MV-4-11 (cell line): ENCODE measurements around the gene PEAK3.
"Not testable (repeated sequence)": the region's sequence is repeated elsewhere in the genome, so short reads cannot be mapped to it uniquely, and the experiment has no call there.

Source experiments
- DNase-seq: peaks from one replicate; lab custom pipeline; 2025; lab: John Stamatoyannopoulos, UW

PEAK3 gene

DNA sequence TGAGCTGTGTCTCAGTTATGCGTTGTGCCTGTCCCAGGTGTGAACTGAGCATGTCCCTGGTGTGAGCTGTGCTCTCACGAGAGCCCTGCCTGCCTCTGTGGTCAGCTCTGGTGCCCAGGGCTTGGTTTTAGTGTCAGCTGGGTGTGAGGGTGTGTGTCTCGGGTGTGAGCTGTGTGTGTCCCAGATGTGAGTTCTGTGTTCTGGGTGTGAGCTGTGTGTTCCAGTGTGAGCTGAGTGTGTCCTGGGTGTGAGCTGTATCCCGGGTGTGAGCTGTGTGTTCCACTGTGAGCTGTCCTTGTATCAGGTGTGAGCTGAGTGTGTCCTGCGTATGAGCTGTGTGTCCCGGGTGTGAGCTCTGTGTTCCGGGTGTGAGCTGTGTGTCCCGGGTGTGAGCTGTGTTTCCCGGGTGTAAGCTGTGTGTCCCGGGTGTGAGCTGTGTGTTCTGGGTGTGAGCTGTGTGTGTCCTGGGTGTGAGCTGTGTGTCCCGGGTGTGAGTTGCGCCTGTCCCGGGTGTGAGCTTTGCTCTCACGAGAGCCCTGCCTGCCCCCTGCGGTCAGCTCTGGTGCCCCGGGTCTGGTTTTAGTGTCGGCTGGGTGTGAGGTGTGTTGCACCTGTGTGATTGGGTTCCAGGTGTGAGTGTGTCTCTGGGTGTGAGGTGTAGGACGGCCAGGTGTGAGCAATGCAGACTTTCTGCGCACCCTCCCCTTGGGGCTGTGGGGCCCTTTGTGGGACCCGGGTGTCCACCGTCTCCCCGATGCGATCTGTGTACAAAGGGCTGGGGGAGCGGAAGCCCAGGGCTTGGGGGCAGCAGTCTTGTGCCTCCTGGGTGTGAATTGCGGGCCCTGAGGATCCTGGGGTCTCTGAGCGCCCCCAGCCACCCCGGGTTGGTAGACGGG lies 7.1 kb upstream of the PEAK3 start:
- no peak for DNase-seq

DNA sequence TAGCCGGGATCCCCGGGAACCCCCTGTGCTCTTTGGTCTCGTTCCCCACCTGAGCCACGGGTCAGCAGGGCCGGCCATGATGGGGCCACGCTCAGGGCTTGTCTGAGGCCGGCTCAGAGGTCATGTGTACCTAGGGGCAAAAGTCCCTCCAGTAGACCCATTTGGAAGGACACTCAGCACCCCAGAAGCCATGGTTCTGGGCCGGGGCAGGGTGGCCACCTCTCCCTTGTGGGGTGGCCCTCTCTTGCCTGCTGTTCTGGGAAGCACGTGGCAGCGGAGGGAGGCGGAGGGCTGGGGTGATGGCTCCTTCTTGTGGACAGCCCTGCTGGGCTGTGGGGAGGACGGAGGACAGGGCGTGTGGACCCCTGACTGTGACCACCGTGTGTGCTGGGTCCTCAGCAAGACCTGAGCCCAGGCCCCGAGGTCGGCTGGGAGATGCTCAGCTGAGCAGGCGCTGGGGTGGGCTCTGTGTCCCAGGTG lies 6.4 kb upstream of the PEAK3 start:
- no peak for DNase-seq

DNA sequence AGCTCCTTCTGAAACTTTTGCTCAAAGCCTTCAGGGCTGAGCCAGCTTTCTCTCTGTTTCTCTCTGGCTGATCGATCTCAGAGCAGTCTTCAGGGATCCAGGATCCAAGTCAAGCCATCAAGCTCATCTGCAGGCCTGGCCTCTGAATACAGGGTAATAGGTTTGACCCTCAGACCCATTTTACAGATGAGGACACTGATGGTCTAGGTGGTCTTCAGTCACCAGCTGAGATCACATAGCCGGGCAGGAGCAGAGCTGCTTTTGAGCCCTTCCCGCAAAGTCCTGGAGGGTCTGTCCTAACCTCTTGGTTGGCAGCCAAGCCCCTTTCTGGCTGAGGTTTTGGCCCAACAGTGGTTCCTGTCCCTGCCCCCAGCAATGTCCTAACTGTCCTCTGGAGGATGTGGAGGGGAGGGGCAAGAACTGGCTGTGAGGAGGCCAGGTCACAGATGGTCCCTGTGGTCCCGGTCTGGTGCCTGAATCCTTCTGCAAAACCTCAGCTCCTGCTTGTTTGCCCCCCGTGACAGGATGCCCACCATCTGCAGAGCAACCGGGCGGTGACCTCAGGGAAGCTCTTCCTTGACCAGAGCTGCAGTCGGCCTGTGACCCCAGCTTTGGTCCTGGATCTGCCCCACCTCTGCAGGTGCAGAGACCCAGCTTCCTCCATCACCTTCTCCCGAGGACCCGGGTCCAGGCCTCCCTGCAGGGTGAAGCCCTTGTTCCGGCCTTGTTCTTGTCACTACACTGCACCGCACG lies 5.8 kb upstream of the PEAK3 start:
- DNase-seq, result no peak

DNA sequence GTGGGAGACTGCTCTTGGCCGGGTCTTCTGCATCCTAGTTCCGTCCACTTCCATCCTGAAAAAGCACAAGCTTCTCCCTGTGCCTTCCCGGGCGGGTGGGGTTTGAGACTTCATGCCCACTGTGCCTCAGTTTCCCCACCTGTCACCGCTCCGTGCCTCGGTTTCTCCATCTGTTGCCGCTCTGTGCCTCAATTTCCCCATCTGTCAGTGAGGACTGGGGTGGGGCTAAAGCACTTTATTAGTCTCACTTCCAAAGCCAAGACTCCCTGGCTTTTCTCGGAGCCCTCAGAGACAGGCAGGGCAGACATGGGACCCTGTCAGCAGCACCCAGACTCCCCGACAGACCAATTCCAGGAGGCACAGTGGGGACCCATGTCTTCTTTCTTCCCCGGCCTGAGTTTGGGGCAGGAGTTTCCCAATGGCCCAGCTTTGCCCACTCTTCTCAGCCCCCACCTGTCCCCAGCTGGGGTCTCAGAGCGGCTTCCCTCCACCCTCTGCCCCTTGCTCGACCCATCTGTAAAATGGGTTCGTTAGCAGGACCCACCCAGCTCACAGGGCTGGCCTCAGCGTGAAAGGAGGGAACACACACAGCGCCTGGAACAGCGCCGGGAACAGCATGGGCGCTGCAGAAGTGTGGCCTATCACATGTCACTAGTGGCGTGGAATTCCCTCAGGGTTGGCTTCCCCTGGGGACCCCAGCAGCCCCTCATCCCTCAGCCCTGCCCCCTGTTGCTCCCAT lies 4.6 kb upstream of the PEAK3 start:
- no peak for DNase-seq

DNA sequence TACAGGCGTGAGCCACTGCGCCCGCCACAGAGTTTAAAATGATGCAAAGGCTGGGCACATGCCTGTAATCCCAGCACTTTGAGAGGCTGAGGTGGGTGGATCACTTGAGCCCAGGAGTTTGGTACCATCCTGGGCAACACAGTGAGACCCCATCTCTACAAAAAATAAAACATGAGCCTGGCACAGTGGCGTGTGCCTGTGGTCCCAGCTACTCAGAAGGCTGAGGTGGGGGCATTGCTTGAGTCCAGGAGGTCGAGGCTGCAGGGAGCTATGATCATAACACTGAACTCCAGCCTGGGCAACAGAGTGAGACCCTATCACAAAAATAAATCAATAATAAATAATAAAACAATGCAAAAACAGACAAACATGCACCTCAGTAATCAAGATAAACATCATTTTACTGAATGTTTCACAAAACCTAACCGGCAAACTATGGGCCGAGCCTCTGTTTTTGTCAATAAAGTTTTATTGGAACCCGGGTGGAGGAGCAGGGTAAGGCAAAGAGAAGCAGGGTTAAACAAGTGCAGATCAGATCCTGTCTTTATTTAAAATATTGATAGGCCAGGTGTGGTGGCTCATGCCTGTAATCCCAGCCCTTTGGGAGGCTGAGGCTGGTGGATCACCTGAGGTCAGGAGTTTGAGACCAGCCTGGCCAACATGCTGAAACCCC lies 2.0 kb upstream of the PEAK3 start:
- DNase-seq, result no peak

DNA sequence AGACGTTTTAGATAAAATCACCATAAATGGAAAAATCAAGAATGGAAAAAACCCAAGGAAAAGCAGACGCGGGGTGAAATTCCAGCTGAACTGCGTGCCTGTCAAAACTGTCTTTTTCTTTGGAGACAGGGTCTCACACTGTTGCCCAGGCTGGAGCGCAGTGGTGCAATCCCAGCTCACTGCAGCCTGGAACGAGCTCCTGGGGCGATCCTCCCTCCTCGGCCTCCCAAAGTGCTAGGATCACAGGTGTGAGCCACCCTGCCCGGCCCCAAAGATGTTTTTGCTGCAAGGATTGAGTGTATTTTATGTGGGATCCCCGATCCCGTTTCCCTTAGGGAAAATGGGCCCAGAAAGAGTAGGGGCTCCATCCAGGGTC lies 875 bp upstream of the PEAK3 start:
- DNase-seq, result no peak

DNA sequence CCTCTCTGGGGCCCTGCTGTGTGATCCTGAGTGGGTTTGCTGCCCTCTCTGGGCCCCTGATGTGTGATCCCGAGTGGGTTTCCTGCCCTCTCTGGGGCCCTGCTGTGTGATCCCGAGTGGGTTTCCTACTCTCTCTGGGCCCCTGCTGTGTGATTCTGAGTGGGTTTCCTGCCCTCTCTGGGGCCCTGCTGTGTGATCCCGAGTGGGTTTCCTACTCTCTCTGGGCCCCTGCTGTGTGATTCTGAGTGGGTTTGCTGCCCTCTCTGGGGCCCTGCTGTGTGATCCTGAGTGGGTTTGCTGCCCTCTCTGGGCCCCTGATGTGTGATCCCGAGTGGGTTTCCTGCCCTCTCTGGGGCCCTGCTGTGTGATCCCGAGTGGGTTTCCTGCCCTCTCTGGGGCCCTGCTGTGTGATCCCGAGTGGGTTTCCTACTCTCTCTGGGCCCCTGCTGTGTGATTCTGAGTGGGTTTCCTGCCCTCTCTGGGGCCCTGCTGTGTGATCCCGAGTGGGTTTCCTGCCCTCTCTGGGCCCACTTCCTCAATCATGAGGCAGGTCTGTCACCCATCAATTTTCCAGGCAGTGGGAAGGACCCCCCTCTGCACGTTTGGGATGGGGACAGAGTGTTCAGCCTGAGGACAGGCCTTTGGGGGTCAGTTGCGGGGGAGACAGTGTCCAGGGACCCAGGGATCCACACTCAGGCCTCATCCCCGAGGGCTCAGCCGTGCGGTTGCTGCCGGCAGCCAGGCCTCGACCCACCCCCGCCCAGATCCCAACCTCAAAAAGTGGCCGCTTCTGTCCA lies 512 bp downstream of the PEAK3 start:
- DNase-seq, result not testable (repeated sequence)

DNA sequence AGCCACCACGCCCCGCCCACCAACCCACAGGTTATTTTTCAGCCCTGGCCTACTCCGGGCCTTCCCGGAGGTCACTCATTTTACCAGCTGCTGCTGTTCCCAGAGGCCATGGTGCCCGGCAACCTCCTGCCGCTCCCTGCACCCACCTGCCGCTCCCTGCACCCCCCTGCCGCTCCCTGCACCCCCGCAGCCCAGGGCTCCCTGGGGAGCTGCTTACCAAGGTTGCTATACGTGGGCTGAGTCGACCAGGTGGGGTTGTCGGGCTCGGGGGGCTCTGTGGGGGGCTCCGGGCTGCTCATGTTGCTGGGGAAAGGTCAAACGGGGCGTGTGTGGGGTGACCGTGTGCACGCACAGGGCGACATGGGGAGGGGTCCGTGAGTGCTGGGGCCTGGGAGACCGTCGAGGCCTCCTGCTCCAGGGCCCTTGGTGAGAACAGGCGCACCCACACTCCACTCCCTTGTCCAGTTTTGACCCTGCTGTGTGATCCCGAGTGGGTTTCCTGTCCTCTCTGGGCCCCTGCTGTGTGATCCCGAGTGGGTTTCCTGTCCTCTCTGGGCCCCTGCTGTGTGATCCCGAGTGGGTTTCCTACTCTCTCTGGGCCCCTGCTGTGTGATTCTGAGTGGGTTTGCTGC lies 1.2 kb downstream of the PEAK3 start:
- no peak for DNase-seq

DNA sequence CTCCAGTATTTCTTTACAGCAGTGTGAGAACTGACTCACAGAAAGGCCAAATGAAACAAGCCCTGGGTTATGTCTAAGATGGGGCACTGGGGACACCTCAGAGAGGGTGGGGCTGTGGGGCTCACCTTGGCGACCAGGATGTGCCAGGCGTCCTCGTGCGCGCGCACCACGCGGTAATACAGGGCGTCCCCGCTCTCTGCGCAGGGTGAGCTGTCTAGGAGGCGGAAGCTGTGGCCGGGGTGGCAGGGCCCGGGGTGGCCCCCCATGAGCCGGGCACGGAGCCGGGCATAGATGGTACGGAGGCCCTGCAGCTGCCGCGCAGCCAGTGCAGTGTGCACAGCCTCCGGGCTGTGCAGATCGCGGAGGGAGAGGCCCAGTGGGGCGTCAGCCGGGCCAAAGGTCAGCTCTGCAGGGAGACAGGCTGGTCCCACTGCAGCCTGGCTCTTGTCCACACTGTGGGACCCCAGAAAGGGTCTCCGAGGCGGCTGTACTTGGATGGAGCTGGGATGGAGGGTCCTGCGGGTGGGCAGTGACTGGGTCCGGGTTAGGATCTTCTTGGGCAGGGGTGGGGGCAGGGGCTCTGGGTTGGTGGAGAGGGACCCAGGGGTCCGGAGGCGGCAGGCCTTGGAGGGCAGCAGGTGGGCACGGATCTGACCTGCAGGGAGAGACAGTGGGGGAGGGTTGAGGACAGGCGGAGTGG lies 3.4 kb downstream of the PEAK3 start:
- DNase-seq, result no peak

DNA sequence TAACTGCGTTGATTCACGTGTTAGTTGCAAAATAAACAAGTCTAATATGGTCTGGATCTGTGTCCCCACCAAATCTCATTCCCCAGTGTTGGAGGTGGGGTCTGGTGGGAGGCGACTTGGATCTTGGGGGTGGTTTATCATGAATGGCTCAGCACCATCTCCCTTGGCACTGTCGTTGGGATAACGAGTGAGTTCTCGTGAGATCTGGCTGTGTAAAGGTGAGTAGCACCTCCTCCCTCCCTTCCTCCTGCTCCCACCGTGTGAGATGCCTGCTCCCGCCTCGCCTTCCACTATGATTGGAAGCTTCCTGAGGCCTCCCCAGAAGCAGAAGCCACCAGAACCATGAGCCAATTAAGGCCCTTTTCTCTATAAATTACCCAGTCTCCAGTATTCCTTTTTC lies 4.8 kb downstream of the PEAK3 start:
- DNase-seq, result no peak

DNA sequence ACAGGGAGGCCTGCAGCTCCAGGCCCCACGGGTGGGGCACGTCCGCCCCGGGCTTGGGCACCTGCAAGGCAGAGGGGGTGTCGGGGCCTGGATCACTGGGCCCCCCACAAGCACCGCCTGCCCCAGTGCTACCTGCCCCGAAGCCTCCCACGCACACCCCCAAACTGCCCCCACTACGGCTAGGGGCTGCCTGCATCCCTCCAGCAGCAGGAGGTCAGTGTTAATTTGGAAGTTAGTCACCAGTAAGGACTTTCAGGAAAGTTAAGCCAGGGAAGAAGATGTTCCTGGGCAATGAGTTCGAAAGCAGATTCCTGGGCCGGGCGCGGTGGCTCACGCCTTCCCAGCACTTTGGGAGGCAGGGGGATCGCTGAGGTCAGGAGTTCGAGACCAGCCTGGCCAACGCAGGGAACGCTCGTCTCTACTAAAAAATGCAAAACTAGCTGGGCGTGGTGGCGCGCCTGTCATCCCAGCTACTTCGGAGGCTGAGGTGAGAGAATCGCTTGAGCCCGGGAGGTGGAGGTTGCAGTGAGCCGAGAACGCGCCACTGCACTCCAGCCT lies 5.5 kb downstream of the PEAK3 start:
- no peak for DNase-seq

DNA sequence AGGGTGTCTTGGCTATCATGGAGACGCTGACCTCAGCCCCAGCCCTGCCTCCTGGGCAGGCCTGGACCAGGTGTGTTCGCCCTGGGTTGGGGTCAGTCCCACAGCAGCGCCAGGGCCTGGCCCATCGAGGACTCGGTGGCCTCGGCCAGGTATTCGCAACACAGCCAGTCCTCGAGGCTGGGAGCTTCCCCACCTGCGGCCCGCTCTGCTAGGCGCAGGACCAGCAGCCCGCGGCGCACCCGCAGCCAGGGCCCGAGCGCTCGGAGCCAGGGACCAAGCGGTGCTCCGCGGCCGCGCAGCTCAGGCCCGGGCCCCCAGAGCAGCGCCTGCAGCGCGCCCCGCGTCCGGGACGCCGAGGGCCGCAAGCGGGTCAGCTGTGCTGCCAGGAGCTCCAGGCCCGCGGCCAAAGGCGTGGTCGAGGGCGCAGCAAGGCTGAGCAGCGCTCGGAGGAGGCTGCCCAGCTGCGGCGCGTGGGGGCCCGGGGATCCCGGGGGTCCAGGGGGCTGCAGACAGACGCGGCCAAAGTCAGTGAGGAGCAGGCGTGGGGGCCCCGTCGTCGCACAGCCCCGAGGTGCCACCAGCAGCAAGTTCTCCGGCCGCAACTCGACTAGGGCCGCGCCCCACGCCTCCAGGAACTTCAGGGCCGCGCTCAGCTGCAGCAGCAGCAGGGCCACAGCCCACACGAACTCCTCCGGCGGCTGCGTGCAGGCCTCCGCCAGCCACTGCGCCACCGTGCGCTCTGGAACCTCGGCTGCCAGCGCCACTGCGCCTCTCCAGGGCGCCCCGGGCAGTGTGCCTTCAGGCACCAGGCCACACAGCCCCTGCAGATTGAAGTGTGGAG lies 6.2 kb downstream of the PEAK3 start:
- DNase-seq, result no peak

DNA sequence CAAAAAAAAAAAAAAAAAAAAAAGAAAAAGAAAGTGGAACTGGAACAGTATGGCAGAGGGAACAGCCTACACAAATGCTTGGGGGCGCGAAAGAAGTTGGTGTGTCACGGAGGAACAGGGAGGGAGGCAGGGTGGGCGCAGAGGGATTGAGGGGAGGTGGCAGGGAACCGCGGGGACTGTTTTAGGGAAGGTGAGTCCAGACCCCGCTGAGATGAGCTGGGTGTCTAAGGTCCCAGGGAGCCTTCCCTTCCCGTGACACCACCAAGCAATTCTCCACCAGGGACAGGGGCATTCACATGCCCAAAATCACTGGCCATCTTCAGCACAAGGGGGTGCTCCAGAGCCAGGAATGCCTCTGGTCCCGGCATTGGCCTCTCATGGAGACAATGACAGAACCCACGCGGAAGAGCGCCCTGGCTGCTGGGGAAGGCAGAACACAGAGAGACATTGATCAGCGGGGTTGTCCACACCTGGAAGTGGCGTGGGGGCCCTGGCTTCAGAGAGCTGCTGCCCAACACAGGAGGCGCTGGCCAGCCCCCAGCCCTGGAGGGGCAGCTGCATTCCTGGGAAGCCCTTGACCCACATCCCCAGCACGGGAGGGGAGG lies 6.9 kb downstream of the PEAK3 start:
- peak; percentile 73 for DNase-seq

DNA sequence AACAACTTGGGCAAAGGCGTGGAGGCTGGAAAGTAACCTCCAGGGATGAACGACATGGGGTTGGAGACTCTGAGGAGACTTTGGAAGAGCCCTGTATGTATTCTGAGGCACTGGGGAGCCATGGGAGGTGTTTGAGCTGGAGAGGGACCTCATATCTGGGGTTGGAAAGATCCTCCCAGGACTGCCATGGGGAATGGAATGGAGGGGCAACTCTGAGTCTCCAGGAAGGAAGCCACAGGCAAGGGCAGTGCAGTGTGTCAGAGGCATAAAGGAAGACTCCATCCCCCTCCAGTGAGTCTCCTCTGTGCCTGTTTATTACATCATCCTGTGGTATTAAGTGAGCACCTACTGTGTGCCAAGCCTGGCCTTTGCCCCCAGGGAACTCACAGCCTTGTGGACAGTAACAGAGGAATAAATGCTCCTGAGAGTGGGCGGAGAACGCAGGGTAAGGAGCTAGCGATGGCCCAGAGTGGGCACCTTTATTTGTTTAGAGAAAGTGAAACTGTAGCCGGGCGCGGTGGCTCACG lies 7.7 kb downstream of the PEAK3 start:
- DNase-seq, result no peak

DNA sequence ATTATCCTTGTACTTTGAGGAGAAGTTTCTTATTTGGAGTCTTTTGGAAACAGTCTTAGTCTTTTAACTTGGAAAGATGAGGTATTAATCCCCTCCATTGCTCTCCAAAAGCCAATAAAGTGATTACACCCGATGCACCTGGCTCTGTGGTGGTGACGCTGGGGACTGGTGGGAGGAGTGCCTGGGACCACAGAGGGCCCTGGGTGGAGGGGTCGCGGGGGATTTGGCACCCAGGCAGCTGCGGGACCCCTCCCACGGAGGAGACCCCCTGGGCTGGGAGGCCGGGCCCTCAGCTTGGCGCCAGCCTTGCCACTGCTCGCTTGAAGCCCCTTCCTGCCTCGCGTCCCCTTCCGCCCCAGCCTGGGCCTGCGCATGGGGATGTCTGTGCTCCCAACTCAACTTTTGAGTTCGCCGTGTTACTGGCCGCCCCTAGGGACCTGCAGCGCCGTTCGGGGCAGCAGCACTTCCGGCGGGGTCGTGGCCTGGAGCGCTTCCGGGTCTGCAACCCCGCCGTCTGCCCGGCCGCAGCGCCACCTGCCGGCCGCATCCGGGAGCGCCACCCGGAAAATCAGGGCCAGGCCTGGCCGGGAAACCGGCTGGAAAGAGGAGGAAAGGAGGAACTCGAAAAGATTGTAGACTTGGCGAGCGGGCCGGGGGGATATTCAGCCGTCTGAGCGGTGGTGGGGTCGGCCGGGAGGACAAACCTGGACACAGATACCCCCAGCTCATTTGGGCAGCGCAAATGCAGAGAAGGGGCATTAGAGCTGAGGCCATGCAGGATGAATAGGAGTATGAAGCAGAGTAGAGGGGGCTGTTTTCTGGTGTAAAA lies 8.4 kb downstream of the PEAK3 start:
- DNase-seq, result peak; percentile 88

DNA sequence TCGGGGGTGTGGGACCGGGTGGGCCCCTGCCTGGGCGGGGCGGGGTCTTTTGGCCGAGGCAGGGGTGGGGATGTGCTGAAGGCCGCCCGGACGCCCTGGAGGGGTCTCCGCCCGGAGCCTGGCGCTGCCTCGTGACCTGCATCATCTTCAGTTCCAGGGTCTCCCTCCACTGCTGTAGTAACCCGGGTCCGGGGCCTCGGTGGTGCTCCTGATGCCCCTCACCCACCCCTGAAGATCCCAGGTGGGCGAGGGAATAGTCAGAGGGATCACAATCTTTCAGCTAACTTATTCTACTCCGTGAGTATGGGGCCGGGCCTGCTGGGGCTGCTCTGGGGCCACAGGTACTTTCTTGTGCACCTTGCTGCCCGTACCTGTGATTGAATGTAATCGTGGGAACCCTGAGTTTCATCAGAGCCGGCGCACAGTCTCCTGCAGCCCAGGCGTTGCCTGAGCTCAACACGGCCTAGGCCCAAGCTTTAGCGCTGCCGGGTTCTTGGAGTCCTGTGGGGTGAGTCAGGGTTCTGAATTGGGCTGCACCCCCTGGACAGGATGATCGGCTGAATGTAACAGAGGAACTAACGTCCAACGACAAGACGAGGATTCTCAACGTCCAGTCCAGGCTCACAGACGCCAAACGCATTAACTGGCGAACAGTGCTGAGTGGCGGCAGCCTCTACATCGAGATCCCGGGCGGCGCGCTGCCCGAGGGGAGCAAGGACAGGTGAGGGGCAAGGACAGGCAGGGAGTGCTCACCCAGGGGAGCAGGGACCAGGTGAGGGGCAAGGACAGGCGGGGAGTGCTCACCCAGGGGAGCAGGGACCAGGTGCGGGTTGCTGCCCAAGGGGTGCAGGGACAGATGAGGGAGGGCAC lies 10.5 kb downstream of the PEAK3 start:
- peak; percentile 47 for DNase-seq
